GF-D8 (cell line): ENCODE results near the gene SLC51A.
A peak's percentile ranks its signal among the peaks of the same experiment; 100 is the strongest.
"Not testable (repeated sequence)": the region's sequence is repeated elsewhere in the genome, so short reads cannot be mapped to it uniquely, and the experiment has no call there.

Experiments used
- DNase-seq: peaks from one replicate; lab custom pipeline; 2025; lab: John Stamatoyannopoulos, UW

Gene SLC51A

GRCh38 chr3:196193133-196193735, 23.1 kb upstream of the SLC51A start:
- peak; percentile 52 for DNase-seq

- no peak for DNase-seq
Measured at GRCh38 chr3:196193736-196194541, 22.4 kb upstream of the SLC51A start.

GRCh38 chr3:196194542-196194915, 21.8 kb upstream of the SLC51A start:
- no peak for DNase-seq

DNA sequence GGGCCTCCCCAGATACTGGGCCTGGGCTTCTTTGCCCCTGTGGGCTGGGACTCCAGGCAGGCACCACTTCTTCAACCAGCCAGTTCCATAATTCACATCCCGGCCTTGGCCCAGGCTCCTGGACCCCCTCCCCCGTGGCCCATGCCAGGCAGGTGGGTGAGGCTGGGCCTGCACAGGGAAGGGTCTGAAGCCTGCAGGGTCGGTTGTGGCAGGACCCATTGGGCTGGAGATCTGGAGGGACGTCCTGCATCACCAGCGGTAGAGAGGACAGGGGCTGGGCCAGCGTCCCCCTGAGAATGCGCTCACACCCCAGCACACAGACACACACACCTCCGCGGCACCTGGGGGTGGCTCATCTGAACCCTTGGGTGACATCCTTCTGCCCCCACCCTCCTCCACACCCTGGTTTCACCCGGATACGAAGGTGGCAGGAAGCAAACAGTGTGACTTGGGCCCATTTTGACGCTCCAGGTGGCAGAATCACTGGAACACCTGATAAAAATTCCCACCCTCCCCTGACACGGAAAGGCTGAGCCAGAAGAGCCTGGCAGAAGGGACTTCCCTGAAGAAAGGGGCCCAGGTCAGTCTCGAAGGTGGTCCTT, 20.6 kb upstream of the SLC51A start:
- DNase-seq: no peak

DNA sequence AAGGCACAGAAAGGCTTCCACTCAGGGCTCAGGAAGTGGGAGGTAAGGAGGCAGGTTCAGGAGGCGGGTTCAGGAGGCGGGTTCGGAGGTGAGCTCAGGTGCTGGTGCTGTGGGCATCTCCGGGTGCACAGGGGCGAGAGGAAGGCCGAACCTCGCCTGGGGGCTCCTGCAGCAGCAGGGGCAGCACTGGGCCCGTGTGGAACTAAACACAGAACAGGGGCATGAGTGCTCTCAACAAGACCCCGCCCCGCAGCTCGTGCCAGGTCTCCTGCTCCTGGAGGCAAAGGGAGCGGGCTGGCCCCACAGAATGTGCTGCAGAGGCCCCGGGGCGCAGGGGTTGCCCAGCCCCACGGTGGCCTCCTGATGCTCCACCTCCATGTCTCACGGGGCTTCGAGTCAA, 18.8 kb upstream of the SLC51A start:
- no peak for DNase-seq

- DNase-seq: no peak
Measured at GRCh38 chr3:196198081-196198675, 18.2 kb upstream of the SLC51A start.

GRCh38 chr3:196198771-196199753, 17.3 kb upstream of the SLC51A start:
- no peak for DNase-seq

GRCh38 chr3:196202516-196202970, 13.8 kb upstream of the SLC51A start:
- DNase-seq: no peak

DNA sequence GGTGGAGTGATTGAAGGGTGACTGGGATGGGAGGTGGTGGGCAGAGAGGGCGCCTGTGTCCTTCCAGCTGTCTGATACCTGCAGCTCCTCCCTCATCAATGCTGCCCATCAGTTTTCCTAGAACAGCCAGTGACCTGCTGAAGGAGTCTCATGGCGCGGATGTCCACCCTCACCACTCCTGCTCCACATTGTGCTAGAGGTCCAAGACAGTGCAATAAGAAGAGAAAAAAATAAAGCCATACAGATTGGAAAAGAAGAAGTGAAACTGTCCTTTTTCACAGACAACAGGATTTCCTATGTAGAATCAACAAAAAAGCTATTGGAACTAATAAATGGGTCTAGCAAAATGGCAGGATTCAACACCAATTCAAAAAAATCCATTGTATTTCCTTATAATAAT, 12.5 kb upstream of the SLC51A start:
- DNase-seq: no peak

- DNase-seq: not testable (repeated sequence)
Measured at GRCh38 chr3:196205442-196206205, 10.7 kb upstream of the SLC51A start.

GRCh38 chr3:196207159-196207832, 9.0 kb upstream of the SLC51A start:
- no peak for DNase-seq

GRCh38 chr3:196207833-196208607, 8.3 kb upstream of the SLC51A start:
- no peak for DNase-seq

DNA sequence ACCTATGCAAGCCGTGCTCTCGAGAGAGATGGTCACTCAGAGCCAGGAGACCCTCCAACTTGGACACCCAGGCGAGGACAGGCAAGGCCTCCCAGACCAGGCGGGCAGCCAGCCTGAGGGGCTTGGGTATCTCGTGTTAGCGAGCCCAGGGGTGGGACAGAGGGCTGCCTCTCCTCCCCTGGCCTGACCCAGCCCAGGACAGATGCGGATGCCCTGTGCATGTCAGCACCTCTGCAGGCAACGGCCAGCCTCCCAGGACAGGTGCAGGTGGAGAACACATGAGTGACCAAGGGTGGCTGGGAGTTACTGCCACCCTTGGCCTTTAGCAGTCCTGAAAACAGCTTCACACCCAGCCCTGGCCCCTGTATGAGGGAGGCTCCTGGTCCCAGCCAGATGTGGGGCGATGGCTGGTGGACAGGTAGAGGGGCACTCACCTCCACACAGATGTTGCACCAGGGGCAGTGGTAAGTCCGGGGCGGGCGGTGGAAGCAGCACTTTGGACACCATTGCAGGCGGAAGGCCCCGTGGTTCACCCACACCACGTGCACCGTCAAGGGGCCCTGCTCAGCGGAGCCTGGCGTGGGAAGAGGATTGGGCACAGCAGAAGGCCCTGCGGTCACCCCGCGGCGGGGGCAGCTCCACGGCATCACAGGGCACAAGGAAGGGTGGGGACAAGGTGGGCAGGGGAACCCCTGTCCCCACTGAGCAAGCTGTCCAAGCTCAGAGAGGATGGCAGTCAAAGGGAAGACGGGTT, 7.2 kb upstream of the SLC51A start:
- no peak for DNase-seq

DNA sequence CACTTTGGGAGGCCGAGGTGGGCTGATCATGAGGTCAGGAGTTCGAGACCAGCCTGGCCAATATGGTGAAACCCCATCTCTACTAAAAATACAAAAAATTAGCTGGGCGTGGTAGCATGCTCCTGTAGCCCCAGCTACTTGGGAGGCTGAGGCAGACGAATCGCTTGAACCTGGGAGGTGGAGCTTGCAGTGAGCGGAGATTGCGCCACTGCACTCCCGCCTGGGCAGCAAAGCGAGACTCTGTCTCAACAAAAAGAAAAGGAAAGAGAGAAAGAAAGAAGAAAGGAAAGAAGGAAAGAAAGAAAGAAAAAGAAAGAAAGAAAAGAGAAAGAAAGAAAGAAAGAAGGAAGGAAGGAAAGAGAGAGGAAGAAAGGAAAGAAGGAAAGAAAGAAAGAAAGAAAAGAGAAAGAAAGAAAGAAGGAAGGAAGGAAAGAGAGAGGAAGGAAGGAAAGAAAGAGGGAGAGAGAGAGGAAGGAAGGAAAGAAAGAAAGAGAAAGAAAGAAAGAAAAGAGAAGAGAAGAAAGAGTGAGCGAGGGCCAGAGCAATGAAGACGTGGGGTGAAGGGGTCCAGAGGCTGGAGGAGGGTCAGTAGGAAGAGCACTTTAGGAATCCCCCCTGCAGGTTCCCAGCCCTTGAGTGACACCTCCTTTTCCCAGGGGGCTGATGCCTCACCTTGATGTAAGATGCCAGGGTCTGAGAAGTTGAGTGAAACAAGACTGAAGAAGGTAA, 6.2 kb upstream of the SLC51A start:
- DNase-seq: not testable (repeated sequence)

GRCh38 chr3:196210673-196211556, 5.4 kb upstream of the SLC51A start, which contains the start of gene ZDHHC19:
Gene ZDHHC19 (minus strand): TSS chr3:196211400. CDS start chr3:196211315, 85 bp downstream.
- DNase-seq: no peak

- no peak for DNase-seq
Measured at GRCh38 chr3:196214783-196215441, 1.4 kb upstream of the SLC51A start.
